ENCODE measurements around the gene CD83. TPM values are rescaled to one million over a fixed set of nuclear protein-coding genes. Genes with fewer than 3 reads are reported as not detected.

The CD83 gene
- total RNA-seq, 4 donors from 2014 or later: 0.82 to 4.8 (median 2.1) TPM

DNA sequence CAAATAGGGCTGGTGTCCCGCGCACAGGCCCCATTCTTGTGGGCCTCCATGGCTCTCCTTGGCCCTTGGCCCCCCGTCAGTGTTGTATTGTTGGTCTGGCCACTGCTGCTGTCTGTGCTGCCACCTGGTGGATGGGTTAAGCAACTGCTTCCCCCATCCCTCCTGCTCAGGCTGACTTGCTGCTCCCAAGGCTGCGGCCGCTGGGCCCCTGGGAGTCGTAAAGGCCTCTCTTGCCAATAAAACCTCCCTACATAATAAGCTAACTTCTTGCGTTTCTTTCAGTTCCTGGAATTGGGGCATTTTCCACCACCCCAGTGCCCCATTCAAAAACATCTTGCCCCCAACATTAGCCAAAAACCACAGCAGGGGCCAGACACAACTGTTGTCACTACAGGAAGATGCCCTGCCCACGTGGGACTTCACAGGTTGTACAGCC is 27.1 kb downstream of the CD83 start:
- H3K4me1 ChIP-seq: no peaks in the 10 kb centered on the region
- DNase-seq: peak; percentile 67
- H3K9me3 ChIP-seq: no peaks in the 10 kb centered on the region
- no peaks in the 10 kb centered on the region for H3K36me3 ChIP-seq
- no peak for TF ChIP-seq POLR2AphosphoS5 (IDR thresholded peaks at IDR 0.05)
- TF ChIP-seq, protein P1, sequence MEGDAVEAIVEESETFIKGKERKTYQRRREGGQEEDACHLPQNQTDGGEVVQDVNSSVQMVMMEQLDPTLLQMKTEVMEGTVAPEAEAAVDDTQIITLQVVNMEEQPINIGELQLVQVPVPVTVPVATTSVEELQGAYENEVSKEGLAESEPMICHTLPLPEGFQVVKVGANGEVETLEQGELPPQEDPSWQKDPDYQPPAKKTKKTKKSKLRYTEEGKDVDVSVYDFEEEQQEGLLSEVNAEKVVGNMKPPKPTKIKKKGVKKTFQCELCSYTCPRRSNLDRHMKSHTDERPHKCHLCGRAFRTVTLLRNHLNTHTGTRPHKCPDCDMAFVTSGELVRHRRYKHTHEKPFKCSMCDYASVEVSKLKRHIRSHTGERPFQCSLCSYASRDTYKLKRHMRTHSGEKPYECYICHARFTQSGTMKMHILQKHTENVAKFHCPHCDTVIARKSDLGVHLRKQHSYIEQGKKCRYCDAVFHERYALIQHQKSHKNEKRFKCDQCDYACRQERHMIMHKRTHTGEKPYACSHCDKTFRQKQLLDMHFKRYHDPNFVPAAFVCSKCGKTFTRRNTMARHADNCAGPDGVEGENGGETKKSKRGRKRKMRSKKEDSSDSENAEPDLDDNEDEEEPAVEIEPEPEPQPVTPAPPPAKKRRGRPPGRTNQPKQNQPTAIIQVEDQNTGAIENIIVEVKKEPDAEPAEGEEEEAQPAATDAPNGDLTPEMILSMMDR (IDR thresholded peaks at IDR 0.05): peak; percentile 85 to 96 (median 95)
- H3K4me3 ChIP-seq: no peak overlapping the region
- intact Hi-C loops (cut with DNase I; ENCODE audit: low total_unique reads) (loop anchor here (10.0 kb wide), 1 partner anchor 240 kb away; no protein-coding TSS in a partner anchor), in situ Hi-C loops (cut with MboI; ENCODE audit: low pct_ligation_motif_present in 1 of 4, low pct_unique_long_range_greater_than_20kb in 1 of 4, low sequenced_read_pairs in 3 of 4) (loop anchor here (10.0 to 25.0 kb wide), 3 partner anchors 230 to 240 kb away; partner anchors contain the start of gene RNF182 (in 1 of the 4))
- no peak overlapping the region for H3K27ac ChIP-seq
- no peaks in the 10 kb centered on the region for H3K27me3 ChIP-seq
- 17 to 34% methylated on average over 4 to 8 of the region's 8 CpGs for WGBS, 2 donors (ENCODE audit: low coverage in 1 of 2)

DNA sequence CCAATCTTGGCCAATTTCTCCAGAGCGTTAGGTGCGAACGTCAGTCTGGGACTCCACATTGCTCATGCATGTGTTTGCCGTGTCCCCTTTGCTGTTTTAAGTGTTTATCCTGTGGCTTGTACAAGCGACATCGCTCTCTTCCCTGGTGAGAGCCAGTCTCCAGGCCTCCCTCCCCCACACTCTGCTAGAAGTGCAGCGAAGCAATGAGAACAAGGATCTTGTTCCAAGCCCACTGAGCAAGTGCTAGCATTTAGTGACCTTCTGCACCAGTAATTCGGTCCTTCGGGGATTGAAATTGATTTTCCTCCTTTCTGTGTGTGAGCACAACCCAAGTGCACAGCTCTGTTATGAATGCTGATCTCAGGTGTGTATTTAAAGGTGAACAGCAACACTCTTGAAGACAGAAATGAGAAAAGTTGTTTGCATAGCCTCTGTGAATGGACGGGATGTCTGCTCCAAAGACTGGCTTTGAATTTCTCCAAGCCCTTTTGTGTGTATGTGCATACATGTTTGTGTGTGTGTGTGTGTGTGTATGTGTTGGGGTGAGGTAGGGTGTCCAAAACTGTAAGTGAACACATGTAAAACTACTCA is 29.0 kb downstream of the CD83 start:
- Histone ChIP-seq H3K4me1 (no peaks in the 10 kb centered on the region), H3K9me3 (no peaks in the 10 kb centered on the region), H3K27ac (no peak overlapping the region), H3K27me3 (no peaks in the 10 kb centered on the region), H3K36me3 (no peaks in the 10 kb centered on the region), H3K4me3 (no peak overlapping the region)
- WGBS, 2 donors (ENCODE audit: low coverage in 1 of 2): 89 to 94% methylated on average over 7 to 10 of the region's 10 CpGs
- no peak for DNase-seq
- no peak for TF ChIP-seq POLR2AphosphoS5 (IDR thresholded peaks at IDR 0.05)
- TF ChIP-seq, protein P1 (IDR thresholded peaks at IDR 0.05): no peak
- TF ChIP-seq EP300 (IDR thresholded peaks at IDR 0.05; ENCODE audit: low read depth): no peak
- no peak for TF ChIP-seq POLR2A (IDR thresholded peaks at IDR 0.05)
- in situ Hi-C loops (cut with MboI; ENCODE audit: low pct_ligation_motif_present in 1 of 4, low pct_unique_long_range_greater_than_20kb in 1 of 4, low sequenced_read_pairs in 3 of 4) (loop anchor here (10.0 to 25.0 kb wide), 3 partner anchors 232 to 242 kb away; partner anchors contain the start of gene RNF182 (in 1 of the 4)), intact Hi-C loops (cut with DNase I; ENCODE audit: low total_unique reads) (loop anchor here (10.0 kb wide), 1 partner anchor 242 kb away; no protein-coding TSS in a partner anchor)

DNA sequence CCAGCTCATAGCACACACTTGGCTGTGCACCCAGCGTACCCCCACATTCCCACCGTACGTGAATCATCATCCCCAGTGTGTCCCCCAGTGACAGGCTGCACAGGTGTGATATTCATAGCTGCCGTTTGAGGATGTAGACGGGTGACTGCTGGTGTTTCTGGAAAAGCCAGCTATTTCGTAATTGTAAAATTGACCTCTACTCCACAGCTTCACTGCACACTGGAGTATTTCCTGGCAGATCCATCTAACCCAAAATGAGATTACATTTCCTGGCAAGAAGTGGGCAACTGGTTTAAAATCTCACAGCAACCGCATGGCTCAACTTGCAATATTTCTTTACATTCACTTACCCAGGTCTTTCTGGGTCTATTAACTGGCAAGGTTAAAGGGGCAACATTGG is 30.3 kb downstream of the CD83 start:
- Histone ChIP-seq H3K9me3 (no peaks in the 10 kb centered on the region), H3K4me1 (no peaks in the 10 kb centered on the region), H3K27ac (no peak overlapping the region), H3K4me3 (no peak overlapping the region), H3K36me3 (no peaks in the 10 kb centered on the region), H3K27me3 (no peaks in the 10 kb centered on the region)
- DNase-seq: no peak
- intact Hi-C loops (cut with DNase I; ENCODE audit: low total_unique reads): loop anchor here (10.0 kb wide), 1 partner anchor 243 kb away; no protein-coding TSS in a partner anchor
- in situ Hi-C loops (cut with MboI; ENCODE audit: low pct_ligation_motif_present in 1 of 4, low pct_unique_long_range_greater_than_20kb in 1 of 4, low sequenced_read_pairs in 3 of 4): loop anchor here (10.0 to 25.0 kb wide), 3 partner anchors 233 to 243 kb away; partner anchors contain the start of gene RNF182 (in 1 of the 4)
- TF ChIP-seq POLR2AphosphoS5 (IDR thresholded peaks at IDR 0.05): no peak
- TF ChIP-seq, protein P1 (IDR thresholded peaks at IDR 0.05): no peak
- TF ChIP-seq POLR2A (IDR thresholded peaks at IDR 0.05): no peak
- TF ChIP-seq EP300 (IDR thresholded peaks at IDR 0.05; ENCODE audit: low read depth): no peak
- WGBS, 2 donors (ENCODE audit: low coverage in 1 of 2): 80 to 81% methylated on average over 2 to 7 of the region's 7 CpGs

DNA sequence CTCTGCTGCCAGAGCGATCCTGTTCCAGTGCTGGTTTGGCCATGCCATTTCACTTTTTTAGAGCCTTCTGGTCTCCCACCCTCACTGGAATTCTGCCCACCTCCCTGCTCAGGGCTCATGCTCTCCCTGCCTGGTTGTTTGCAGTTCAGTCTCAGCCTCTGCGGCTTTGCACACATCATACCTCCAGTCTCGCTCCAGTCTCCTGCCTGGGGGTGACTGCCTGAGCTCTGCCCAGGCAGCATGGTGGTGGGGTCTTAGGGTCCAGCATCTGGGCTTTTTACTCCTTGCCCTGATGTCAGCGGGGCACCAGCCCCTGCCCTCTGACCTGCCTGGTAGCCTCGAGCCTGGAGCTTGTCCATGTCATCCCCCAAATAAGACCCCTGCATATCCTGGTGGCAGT is 30.9 kb downstream of the CD83 start:
- no peaks in the 10 kb centered on the region for H3K9me3 ChIP-seq
- DNase-seq: no peak
- H3K4me3 ChIP-seq: no peak overlapping the region
- 80 to 89% methylated on average over 1 to 5 of the region's 5 CpGs for WGBS, 2 donors (ENCODE audit: low coverage in 1 of 2)
- TF ChIP-seq, protein P1 (IDR thresholded peaks at IDR 0.05): no peak
- TF ChIP-seq EP300 (IDR thresholded peaks at IDR 0.05; ENCODE audit: low read depth) (no peak), POLR2AphosphoS5 (IDR thresholded peaks at IDR 0.05) (no peak), POLR2A (IDR thresholded peaks at IDR 0.05) (no peak)
- no peak overlapping the region for H3K27ac ChIP-seq
- H3K36me3 ChIP-seq: no peaks in the 10 kb centered on the region
- intact Hi-C loops (cut with DNase I; ENCODE audit: low total_unique reads) (loop anchor here (10.0 kb wide), 1 partner anchor 244 kb away; no protein-coding TSS in a partner anchor), in situ Hi-C loops (cut with MboI; ENCODE audit: low pct_ligation_motif_present in 1 of 4, low pct_unique_long_range_greater_than_20kb in 1 of 4, low sequenced_read_pairs in 3 of 4) (loop anchor here (10.0 to 25.0 kb wide), 3 partner anchors 234 to 244 kb away; partner anchors contain the start of gene RNF182 (in 1 of the 4))
- H3K27me3 ChIP-seq: no peaks in the 10 kb centered on the region
- no peaks in the 10 kb centered on the region for H3K4me1 ChIP-seq
